BLaER1 treated with 17β-estradiol and CSF1 and Interleukin-3, amounts not matched to agents 10 nM and 100 nM (cell line): ENCODE data around the gene DYNLT2B.
A peak's percentile ranks its signal among the peaks of the same experiment; 100 is the strongest.

Source experiments
- H3K27ac ChIP-seq, 11 experiments: shearing (Covaris generic); formaldehyde crosslinking; 2 replicates each; pipeline ENCODE4 v1.8.1; 2022
- H3K27me3 ChIP-seq, 11 experiments: shearing (Covaris generic); formaldehyde crosslinking; 2 replicates each; pipeline ENCODE4 v1.8.1; 2022
- H3K36me3 ChIP-seq, 11 experiments: shearing (Covaris generic); formaldehyde crosslinking; 2 replicates each; pipeline ENCODE4 v1.8.1; 2022
- H3K4me1 ChIP-seq, 10 experiments: shearing (Covaris generic); formaldehyde crosslinking; 2 replicates each; pipeline ENCODE4 v1.8.1; 2022
- H3K4me2 ChIP-seq, 11 experiments: shearing (Covaris generic); formaldehyde crosslinking; 2 replicates each; pipeline ENCODE4 v1.8.1; 2022
- H3K4me3 ChIP-seq, 10 experiments: shearing (Covaris generic); formaldehyde crosslinking; 2 replicates each; pipeline ENCODE4 v1.8.1; 2022
- H3K9ac ChIP-seq, 11 experiments: shearing (Covaris generic); formaldehyde crosslinking; 2 replicates each; pipeline ENCODE4 v1.8.1; 2022
- H3K9me3 ChIP-seq, 11 experiments: shearing (Covaris generic); formaldehyde crosslinking; replicated peaks in 1 of 11; 2 replicates each; pipeline ENCODE4 v1.8.1; 2022
- H4K20me1 ChIP-seq, 11 experiments: shearing (Covaris generic); formaldehyde crosslinking; 2 replicates each; pipeline ENCODE4 v1.8.1; 2022
- Cebpa-rat ChIP-seq, 11 experiments: shearing (Covaris generic); IDR thresholded peaks; 2 replicates each; pipeline ENCODE4 v1.8.1; 2022

Gene DYNLT2B

GRCh38 chr3:196288141-196288460 lies 29.9 kb downstream of the DYNLT2B start:
- H3K4me2 ChIP-seq: peak overlapping the region; percentile 77 to 95 (median 90)
- H3K4me3 ChIP-seq: peak overlapping the region; percentile 65 to 92 (median 86)
- H3K36me3 ChIP-seq: peaks cover 0 to 7% (median 0%) of the 10 kb centered on the region in 11 experiments; a peak in 4 of 22 replicates
- H3K4me1 ChIP-seq: peaks cover 40 to 68% (median 53%) of the 10 kb centered on the region in 10 experiments
- no peaks in the 10 kb centered on the region for H3K27me3 ChIP-seq
- H3K27ac ChIP-seq: peak overlapping the region; percentile 71 to 97 (median 92)
- H4K20me1 ChIP-seq: peaks cover 0 to 39% (median 23%) of the 10 kb centered on the region in 11 experiments; a peak in 17 of 22 replicates
- H3K9me3 ChIP-seq: no peaks in the 10 kb centered on the region
- TF ChIP-seq Cebpa-rat (IDR thresholded peaks at IDR 0.05): no peak
- H3K9ac ChIP-seq: peak overlapping the region; percentile 86 to 96 (median 91)

GRCh38 chr3:196287440-196288140 lies 30.4 kb downstream of the DYNLT2B start, which contains the start of gene PCYT1A:
PCYT1A (minus strand) TSS chr3:196287726; CDS start chr3:196270531, 17,195 bp downstream.
- H3K9me3 ChIP-seq: no peaks in the 10 kb centered on the region
- peaks cover 0 to 12% (median 0%) of the 10 kb centered on the region in 11 experiments; a peak in 5 of 22 replicates for H3K36me3 ChIP-seq
- H3K4me3 ChIP-seq: peak within 1 kb of the TSS; percentile 65 to 92 (median 86)
- H3K27me3 ChIP-seq: no peaks in the 10 kb centered on the region
- peak within 1 kb of the TSS; percentile 79 to 97 (median 92) for H3K27ac ChIP-seq
- peaks cover 0 to 45% (median 28%) of the 10 kb centered on the region in 11 experiments; a peak in 17 of 22 replicates for H4K20me1 ChIP-seq
- no peak for TF ChIP-seq Cebpa-rat (IDR thresholded peaks at IDR 0.05)
- H3K9ac ChIP-seq: peak within 1 kb of the TSS; percentile 86 to 96 (median 91)
- peaks cover 41 to 65% (median 50%) of the 10 kb centered on the region in 10 experiments for H3K4me1 ChIP-seq
- H3K4me2 ChIP-seq: peak within 1 kb of the TSS; percentile 77 to 97 (median 90)

GRCh38 chr3:196287090-196287439 lies 31.0 kb downstream of the DYNLT2B start:
- no peak for TF ChIP-seq Cebpa-rat (IDR thresholded peaks at IDR 0.05)
- Histone ChIP-seq H3K9me3 (no peaks in the 10 kb centered on the region), H3K4me1 (peaks cover 36 to 60% (median 49%) of the 10 kb centered on the region in 10 experiments), H3K36me3 (peaks cover 0 to 14% (median 0%) of the 10 kb centered on the region in 11 experiments; a peak in 6 of 22 replicates), H3K4me2 (peak overlapping the region; percentile 77 to 97 (median 90)), H3K27ac (peak overlapping the region; percentile 79 to 97 (median 92)), H4K20me1 (peaks cover 0 to 47% (median 29%) of the 10 kb centered on the region in 11 experiments; a peak in 17 of 22 replicates), H3K4me3 (peak overlapping the region; percentile 65 to 92 (median 86)), H3K9ac (peak overlapping the region; percentile 86 to 96 (median 91)), H3K27me3 (no peaks in the 10 kb centered on the region)

GRCh38 chr3:196284396-196284795 lies 33.6 kb downstream of the DYNLT2B start:
- H3K36me3 ChIP-seq: peaks cover 0 to 22% (median 0%) of the 10 kb centered on the region in 11 experiments; a peak in 7 of 22 replicates
- H3K4me3 ChIP-seq: peak overlapping the region in 2 of 10 experiments; percentile 87 to 92; a peak in 1 of 20 replicates
- H3K4me2 ChIP-seq: peak overlapping the region; percentile 4 to 97 (median 90); a peak in 20 of 22 replicates
- no peaks in the 10 kb centered on the region for H3K27me3 ChIP-seq
- H3K4me1 ChIP-seq: peaks cover 54 to 78% (median 64%) of the 10 kb centered on the region in 10 experiments
- TF ChIP-seq Cebpa-rat (IDR thresholded peaks at IDR 0.05): no peak
- peak overlapping the region in 3 of 11 experiments; percentile 9 to 87 (median 87); a peak in 3 of 22 replicates for H3K9ac ChIP-seq
- no peaks in the 10 kb centered on the region for H3K9me3 ChIP-seq
- peaks cover 0 to 74% (median 42%) of the 10 kb centered on the region in 11 experiments; a peak in 17 of 22 replicates for H4K20me1 ChIP-seq
- H3K27ac ChIP-seq: no peak overlapping the region

GRCh38 chr3:196281962-196282361 lies 36.1 kb downstream of the DYNLT2B start:
- peaks cover 0 to 94% (median 42%) of the 10 kb centered on the region in 11 experiments; a peak in 18 of 22 replicates for H4K20me1 ChIP-seq
- H3K4me3 ChIP-seq: no peak overlapping the region
- no peaks in the 10 kb centered on the region for H3K27me3 ChIP-seq
- peaks cover 52 to 88% (median 69%) of the 10 kb centered on the region in 10 experiments for H3K4me1 ChIP-seq
- peak overlapping the region in 3 of 11 experiments; percentile 21 to 65 (median 35); a peak in 5 of 22 replicates for H3K4me2 ChIP-seq
- no peak overlapping the region for H3K27ac ChIP-seq
- no peak overlapping the region; a peak in 1 of 22 replicates for H3K9ac ChIP-seq
- H3K36me3 ChIP-seq: peaks cover 0 to 34% (median 8%) of the 10 kb centered on the region in 11 experiments; a peak in 12 of 22 replicates
- no peak for TF ChIP-seq Cebpa-rat (IDR thresholded peaks at IDR 0.05)
- no peaks in the 10 kb centered on the region for H3K9me3 ChIP-seq

GRCh38 chr3:196280689-196281440 lies 37.2 kb downstream of the DYNLT2B start:
- Histone ChIP-seq H3K4me3 (no peak overlapping the region), H3K9ac (no peak overlapping the region), H3K9me3 (peaks cover 0 to 4% (median 0%) of the 10 kb centered on the region in 11 experiments; a peak in 1 of 22 replicates), H3K4me2 (peak overlapping the region in 9 of 11 experiments; percentile 4 to 65 (median 35); a peak in 13 of 22 replicates), H3K27ac (no peak overlapping the region), H3K27me3 (no peaks in the 10 kb centered on the region), H4K20me1 (peaks cover 0 to 99% (median 39%) of the 10 kb centered on the region in 11 experiments; a peak in 18 of 22 replicates), H3K4me1 (peaks cover 41 to 80% (median 58%) of the 10 kb centered on the region in 10 experiments), H3K36me3 (peaks cover 0 to 45% (median 13%) of the 10 kb centered on the region in 11 experiments; a peak in 12 of 22 replicates)
- no peak for TF ChIP-seq Cebpa-rat (IDR thresholded peaks at IDR 0.05)

GRCh38 chr3:196275126-196275525 lies 42.9 kb downstream of the DYNLT2B start:
- Histone ChIP-seq H3K4me1 (peaks cover 8 to 32% (median 22%) of the 10 kb centered on the region in 10 experiments), H3K9me3 (peaks cover 11 to 35% (median 30%) of the 10 kb centered on the region in 11 experiments), H3K9ac (no peak overlapping the region), H3K27me3 (no peaks in the 10 kb centered on the region), H3K4me2 (no peak overlapping the region), H3K27ac (no peak overlapping the region), H3K4me3 (no peak overlapping the region), H3K36me3 (peaks cover 35 to 71% (median 53%) of the 10 kb centered on the region in 11 experiments), H4K20me1 (peaks cover 0 to 93% (median 13%) of the 10 kb centered on the region in 11 experiments; a peak in 13 of 22 replicates)
- TF ChIP-seq Cebpa-rat (IDR thresholded peaks at IDR 0.05): no peak

- peaks cover 40 to 76% (median 58%) of the 10 kb centered on the region in 11 experiments for H3K36me3 ChIP-seq
Observed at GRCh38 chr3:196274585-196274984, 43.5 kb downstream of the DYNLT2B start.

More at GRCh38 chr3:196274585-196274984, 43.5 kb downstream of the DYNLT2B start:
- H3K27me3 ChIP-seq: no peaks in the 10 kb centered on the region
- no peak for TF ChIP-seq Cebpa-rat (IDR thresholded peaks at IDR 0.05)
- no peak overlapping the region for H3K4me2 ChIP-seq
- H4K20me1 ChIP-seq: peaks cover 0 to 93% (median 13%) of the 10 kb centered on the region in 11 experiments; a peak in 13 of 22 replicates
- H3K4me1 ChIP-seq: peaks cover 3 to 32% (median 17%) of the 10 kb centered on the region in 10 experiments; a peak in 18 of 20 replicates
- no peak overlapping the region for H3K4me3 ChIP-seq
- peaks cover 11 to 35% (median 30%) of the 10 kb centered on the region in 11 experiments for H3K9me3 ChIP-seq
- no peak overlapping the region for H3K27ac ChIP-seq
- H3K9ac ChIP-seq: no peak overlapping the region
